ENCODE results near the gene ZNF423.

ZNF423 gene

GRCh38 chr16:49821614-49822282, 34.2 kb downstream of the ZNF423 start:
- TF ChIP-seq FOXP2 (optimal IDR thresholded peaks at IDR 0.05; ENCODE audit: borderline replicate concordance, extremely low read depth, extremely low read length, insufficient read depth) (no peak), TAF1 (IDR thresholded peaks at IDR 0.05; ENCODE audit: borderline replicate concordance, insufficient read depth, low read length) (no peak), SIN3A (IDR thresholded peaks at IDR 0.05; ENCODE audit: borderline replicate concordance, insufficient read depth, low read length) (peak; percentile 33; the same call in 1 of the 2 replicates)
- TF ChIP-seq, protein P1, sequence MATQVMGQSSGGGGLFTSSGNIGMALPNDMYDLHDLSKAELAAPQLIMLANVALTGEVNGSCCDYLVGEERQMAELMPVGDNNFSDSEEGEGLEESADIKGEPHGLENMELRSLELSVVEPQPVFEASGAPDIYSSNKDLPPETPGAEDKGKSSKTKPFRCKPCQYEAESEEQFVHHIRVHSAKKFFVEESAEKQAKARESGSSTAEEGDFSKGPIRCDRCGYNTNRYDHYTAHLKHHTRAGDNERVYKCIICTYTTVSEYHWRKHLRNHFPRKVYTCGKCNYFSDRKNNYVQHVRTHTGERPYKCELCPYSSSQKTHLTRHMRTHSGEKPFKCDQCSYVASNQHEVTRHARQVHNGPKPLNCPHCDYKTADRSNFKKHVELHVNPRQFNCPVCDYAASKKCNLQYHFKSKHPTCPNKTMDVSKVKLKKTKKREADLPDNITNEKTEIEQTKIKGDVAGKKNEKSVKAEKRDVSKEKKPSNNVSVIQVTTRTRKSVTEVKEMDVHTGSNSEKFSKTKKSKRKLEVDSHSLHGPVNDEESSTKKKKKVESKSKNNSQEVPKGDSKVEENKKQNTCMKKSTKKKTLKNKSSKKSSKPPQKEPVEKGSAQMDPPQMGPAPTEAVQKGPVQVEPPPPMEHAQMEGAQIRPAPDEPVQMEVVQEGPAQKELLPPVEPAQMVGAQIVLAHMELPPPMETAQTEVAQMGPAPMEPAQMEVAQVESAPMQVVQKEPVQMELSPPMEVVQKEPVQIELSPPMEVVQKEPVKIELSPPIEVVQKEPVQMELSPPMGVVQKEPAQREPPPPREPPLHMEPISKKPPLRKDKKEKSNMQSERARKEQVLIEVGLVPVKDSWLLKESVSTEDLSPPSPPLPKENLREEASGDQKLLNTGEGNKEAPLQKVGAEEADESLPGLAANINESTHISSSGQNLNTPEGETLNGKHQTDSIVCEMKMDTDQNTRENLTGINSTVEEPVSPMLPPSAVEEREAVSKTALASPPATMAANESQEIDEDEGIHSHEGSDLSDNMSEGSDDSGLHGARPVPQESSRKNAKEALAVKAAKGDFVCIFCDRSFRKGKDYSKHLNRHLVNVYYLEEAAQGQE (IDR thresholded peaks at IDR 0.05; ENCODE audit: insufficient read depth in 1 of 2, low read depth in 2 of 2, low read length in 2 of 2), result no peak

DNA sequence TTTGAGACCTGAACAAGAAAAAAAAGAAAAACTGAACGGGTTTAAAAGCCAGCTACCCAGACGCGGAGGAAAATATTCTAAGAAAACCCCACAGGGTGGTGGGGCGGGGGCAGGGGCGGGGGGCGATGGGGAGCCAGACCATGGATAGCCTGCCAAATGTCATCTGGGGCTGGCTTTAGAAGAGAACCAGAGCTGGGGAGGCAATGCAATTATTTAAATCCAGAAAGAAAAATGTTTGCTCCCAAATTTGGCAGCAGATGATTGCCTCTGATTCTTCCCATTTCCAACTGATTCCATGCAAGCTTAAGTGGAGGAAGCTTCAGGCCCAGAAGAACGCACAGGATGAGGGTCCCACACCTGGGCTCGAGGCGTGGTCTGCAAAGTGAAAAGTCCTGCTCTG, 34.8 kb downstream of the ZNF423 start:
- TF ChIP-seq FOXP2 (optimal IDR thresholded peaks at IDR 0.05; ENCODE audit: borderline replicate concordance, extremely low read depth, extremely low read length, insufficient read depth), result no peak
- TF ChIP-seq SIN3A (IDR thresholded peaks at IDR 0.05; ENCODE audit: borderline replicate concordance, insufficient read depth, low read length), result no peak
- no peak for TF ChIP-seq POLR2AphosphoS5 (IDR thresholded peaks at IDR 0.05; ENCODE audit: low read depth, low read length)
- TF ChIP-seq, protein P1 (IDR thresholded peaks at IDR 0.05; ENCODE audit: insufficient read depth in 1 of 2, low read depth in 2 of 2, low read length in 2 of 2), result no peak
- TF ChIP-seq TAF1 (IDR thresholded peaks at IDR 0.05; ENCODE audit: borderline replicate concordance, insufficient read depth, low read length), result no peak

GRCh38 chr16:49817754-49818507, 38.0 kb downstream of the ZNF423 start:
- TF ChIP-seq TAF1 (IDR thresholded peaks at IDR 0.05; ENCODE audit: borderline replicate concordance, insufficient read depth, low read length) (no peak), FOXP2 (optimal IDR thresholded peaks at IDR 0.05; ENCODE audit: borderline replicate concordance, extremely low read depth, extremely low read length, insufficient read depth) (no peak)

GRCh38 chr16:49816875-49817274, 39.0 kb downstream of the ZNF423 start:
- TF ChIP-seq SIN3A (IDR thresholded peaks at IDR 0.05; ENCODE audit: borderline replicate concordance, insufficient read depth, low read length) (no peak), TAF1 (IDR thresholded peaks at IDR 0.05; ENCODE audit: borderline replicate concordance, insufficient read depth, low read length) (no peak), FOXP2 (optimal IDR thresholded peaks at IDR 0.05; ENCODE audit: borderline replicate concordance, extremely low read depth, extremely low read length, insufficient read depth) (no peak), POLR2AphosphoS5 (IDR thresholded peaks at IDR 0.05; ENCODE audit: low read depth, low read length) (no peak)
- TF ChIP-seq, protein P1 (IDR thresholded peaks at IDR 0.05; ENCODE audit: insufficient read depth in 1 of 2, low read depth in 2 of 2, low read length in 2 of 2), result no peak

DNA sequence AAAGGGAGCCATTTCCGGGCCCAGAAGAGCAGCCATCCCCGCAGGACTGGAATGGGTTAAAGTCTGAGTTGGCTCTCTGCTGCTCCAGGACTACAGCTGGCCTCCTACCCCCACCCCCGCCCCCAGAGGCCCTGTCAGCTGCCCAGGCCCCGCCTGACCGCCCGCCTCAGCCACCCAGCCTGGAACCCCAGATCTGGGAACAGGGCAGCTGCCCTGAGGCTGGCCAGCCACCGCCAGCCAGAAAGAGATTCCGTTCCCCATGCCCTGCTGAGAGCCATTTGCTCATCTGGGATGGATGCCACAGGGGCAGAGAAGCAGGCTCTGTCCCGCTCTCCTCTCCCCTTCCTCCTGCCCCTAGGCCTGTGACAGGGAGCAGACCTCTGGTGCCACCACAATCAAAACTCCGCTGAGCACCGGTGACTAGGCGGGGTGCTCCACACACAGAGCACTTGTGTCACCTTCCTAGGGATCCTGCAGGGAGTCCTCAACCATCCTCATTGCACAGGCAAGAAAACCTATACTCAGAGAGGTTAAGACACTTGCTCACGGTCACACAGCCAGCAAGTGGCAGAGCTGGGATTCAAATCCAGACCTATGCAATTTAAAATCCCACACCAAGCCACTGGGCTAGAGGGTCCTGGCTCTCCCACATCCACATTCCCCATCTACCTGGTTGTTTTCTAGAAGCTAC, 44.1 kb downstream of the ZNF423 start:
- TF ChIP-seq FOXP2 (optimal IDR thresholded peaks at IDR 0.05; ENCODE audit: borderline replicate concordance, extremely low read depth, extremely low read length, insufficient read depth) (no peak), POLR2AphosphoS5 (IDR thresholded peaks at IDR 0.05; ENCODE audit: low read depth, low read length) (no peak), TAF1 (IDR thresholded peaks at IDR 0.05; ENCODE audit: borderline replicate concordance, insufficient read depth, low read length) (no peak), SIN3A (IDR thresholded peaks at IDR 0.05; ENCODE audit: borderline replicate concordance, insufficient read depth, low read length) (no peak)
- TF ChIP-seq, protein P1 (IDR thresholded peaks at IDR 0.05; ENCODE audit: insufficient read depth in 1 of 2, low read depth in 2 of 2, low read length in 2 of 2), result no peak

All from PFSK-1 (cell line).